Measurements from ENCODE around the gene RNF44.

GRCh38 chr5:176570044-176570443, 32.8 kb upstream of the RNF44 start:
- TF ChIP-seq, protein P1, sequence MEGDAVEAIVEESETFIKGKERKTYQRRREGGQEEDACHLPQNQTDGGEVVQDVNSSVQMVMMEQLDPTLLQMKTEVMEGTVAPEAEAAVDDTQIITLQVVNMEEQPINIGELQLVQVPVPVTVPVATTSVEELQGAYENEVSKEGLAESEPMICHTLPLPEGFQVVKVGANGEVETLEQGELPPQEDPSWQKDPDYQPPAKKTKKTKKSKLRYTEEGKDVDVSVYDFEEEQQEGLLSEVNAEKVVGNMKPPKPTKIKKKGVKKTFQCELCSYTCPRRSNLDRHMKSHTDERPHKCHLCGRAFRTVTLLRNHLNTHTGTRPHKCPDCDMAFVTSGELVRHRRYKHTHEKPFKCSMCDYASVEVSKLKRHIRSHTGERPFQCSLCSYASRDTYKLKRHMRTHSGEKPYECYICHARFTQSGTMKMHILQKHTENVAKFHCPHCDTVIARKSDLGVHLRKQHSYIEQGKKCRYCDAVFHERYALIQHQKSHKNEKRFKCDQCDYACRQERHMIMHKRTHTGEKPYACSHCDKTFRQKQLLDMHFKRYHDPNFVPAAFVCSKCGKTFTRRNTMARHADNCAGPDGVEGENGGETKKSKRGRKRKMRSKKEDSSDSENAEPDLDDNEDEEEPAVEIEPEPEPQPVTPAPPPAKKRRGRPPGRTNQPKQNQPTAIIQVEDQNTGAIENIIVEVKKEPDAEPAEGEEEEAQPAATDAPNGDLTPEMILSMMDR (IDR thresholded peaks at IDR 0.05), result no peak; the same call in 1 of the 2 replicates
- TF ChIP-seq REST (IDR thresholded peaks at IDR 0.05; ENCODE audit: insufficient read depth in 1 of 2, low read depth in 2 of 2, low read length in 1 of 2) (no peak), POLR2AphosphoS5 (IDR thresholded peaks at IDR 0.05; ENCODE audit: low read depth, low read length) (no peak), SIN3A (IDR thresholded peaks at IDR 0.05; ENCODE audit: borderline replicate concordance, insufficient read depth, low read depth, low read length) (no peak)
